Adipose tissue (tissue), 3 donors: ENCODE measurements around the gene TIGD1. TPM values are rescaled to one million over a fixed set of nuclear protein-coding genes. Genes with fewer than 3 reads are reported as not detected.
"Not testable (repeated sequence)": the region's sequence is repeated elsewhere in the genome, so short reads cannot be mapped to it uniquely, and the experiment has no call there.

Experiments used
- H3K27ac ChIP-seq: one replicate; pipeline ENCODE4 v1.5.1; 2013; ENCODE audit warnings: low read depth, low read length
- WGBS, 3 donors: extraction: QIAGEN DNeasy Blood & Tissue Kit; methylation state at CpG; one replicate each; pipeline ENCODE4 v1.1.7; 2013; 5-methylcytosine and 5-hydroxymethylcytosine counted together
- polyA plus RNA-seq, 3 donors: library from polyadenylated mRNA; stranded (reverse); fragments of 200-250 nt; gene quantifications; one replicate each; pipeline ENCODE4 v1.2.3, GENCODE V29; 2013
- donor health status: healthy with polysubstance abuse.
- donor health status: Bipolar disorder and iron deficiency.
- donor health status: healthy.

TIGD1 gene
- polyA plus RNA-seq, 3 donors, result 1.2 to 1.4 (median 1.3) TPM

DNA sequence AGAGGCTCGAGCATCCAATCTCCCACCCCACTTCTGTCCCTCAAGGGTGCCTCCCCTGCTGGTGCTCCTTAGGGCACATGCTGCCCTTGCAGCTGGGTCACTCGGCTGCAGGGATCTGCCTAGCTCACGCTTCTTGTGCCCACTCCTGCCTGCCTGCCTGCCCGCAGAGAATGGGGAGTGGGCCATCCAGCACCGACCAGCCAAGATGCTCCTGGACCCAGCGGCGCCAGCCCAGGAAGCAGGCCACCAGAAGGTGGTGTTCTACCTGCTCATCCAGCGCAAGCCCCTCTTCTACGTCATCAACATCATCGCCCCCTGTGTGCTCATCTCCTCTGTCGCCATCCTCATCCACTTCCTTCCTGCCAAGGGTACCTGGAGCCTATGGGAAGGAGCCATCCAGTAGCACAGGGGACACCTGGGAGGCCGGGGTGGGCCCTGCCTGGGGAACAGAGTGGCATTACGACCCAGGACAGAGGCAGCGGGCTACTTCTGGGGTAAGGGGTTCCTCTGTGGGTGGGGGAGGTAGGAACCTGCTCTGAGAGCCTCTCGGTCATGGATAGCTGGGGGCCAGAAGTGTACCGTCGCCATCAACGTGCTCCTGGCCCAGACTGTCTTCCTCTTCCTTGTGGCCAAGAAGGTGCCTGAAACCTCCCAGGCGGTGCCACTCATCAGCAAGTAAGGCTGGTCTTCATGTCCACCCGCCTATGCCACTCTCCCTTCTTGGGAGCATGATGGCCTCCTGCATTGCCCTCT is 7.5 kb downstream of the TIGD1 start:
- no peak overlapping the region for H3K27ac ChIP-seq
- 83 to 91% (median 87%) methylated on average over 19 to 20 of the region's 20 CpGs for WGBS, 3 donors

DNA sequence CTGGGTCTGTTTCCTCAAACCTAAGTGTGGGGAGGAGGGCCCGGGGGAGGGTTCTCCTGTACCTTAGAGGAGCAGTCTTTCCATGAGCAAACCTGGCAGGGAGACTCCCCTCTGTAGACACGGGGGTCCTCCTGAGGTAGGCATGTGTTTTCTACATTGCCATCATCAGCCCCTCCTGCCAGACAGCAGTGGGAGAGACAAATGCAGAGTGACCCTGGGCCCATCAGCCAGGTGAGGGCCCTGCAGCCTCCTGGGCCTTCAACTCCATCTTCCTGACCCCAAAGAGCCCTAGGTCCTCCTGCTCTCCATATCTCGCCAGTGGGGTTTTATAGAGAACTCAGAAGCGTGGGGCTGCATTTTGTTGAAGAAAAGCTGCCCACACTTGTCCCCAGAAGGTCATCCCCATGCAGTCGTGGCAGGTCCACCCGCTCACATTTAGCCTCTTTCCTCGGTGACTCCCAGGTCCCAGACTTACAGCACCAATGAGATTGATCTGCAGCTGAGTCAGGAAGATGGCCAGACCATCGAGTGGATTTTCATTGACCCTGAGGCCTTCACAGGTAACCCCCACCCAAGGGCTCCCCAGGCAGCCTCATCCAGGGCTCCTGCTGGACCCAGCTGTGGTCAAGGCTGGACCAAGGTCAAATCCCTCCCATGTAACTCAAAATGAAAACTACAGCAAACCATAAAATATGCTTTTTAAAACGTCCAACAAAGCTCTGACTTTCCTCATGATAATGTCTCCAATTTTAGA is 8.2 kb downstream of the TIGD1 start:
- WGBS, 3 donors, result 56 to 64% (median 59%) methylated on average over 9 of the region's 9 CpGs
- no peak overlapping the region for H3K27ac ChIP-seq

DNA sequence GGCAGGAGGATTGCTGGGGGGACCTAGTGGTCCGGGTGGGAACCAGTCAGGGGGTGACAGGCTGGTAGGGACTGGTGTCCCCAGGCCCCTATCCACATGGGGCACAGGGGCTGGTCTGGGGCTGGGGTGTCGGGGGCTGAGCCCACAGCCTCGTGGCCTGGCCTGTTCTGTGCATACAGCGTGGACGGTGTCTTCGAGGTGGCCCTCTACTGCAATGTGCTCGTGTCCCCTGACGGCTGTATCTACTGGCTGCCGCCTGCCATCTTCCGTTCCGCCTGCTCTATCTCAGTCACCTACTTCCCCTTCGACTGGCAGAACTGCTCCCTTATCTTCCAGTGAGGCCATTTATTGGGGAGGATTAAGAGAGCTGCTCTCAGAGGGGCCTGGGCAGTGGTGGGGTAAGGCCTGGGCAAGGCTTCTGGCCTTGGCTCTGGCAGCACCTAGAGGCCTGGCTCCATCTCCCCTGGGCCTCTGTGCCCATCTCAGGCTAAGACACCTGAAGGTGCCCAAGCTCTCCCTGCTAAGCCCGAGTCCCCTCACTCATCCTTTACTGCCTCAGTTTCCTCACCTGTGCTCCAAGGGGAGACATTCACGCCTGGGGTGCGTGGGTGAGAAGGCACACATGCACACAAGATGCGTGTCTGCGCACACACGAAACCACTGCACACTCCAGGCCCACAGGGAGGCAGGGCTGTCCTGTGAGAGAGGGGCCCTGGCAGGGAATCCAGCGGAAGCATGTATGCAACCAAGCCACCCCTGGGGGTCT is 9.0 kb downstream of the TIGD1 start:
- 56 to 63% (median 60%) methylated on average over 19 of the region's 19 CpGs for WGBS, 3 donors
- H3K27ac ChIP-seq, result no peak overlapping the region

DNA sequence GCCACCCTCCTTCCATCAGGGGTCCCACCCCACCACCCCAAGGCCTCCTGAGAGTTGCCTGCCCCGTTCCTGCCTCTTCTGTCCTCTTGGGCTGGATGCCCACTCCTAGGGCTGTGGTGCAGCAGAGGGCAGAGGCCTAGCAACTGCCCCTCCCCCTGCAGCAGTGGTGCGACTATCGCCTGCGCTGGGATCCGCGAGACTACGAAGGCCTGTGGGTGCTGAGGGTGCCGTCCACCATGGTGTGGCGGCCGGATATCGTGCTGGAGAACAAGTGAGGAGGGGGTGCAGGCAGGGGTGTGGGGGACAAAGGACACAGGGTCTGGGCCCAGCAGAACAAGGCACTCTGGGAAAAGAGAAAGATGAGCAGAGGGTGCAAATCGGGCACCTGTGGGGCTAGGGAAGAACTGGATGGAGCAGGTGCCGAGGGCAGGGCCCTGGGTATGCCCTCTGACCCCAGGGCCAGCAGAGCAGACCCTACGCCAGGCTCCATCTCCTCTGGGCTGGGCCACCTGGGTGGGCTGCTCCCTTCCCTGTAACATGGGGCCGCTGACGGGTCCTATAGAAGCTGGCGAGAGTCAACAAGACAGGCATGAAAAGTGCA is 9.8 kb downstream of the TIGD1 start:
- no peak overlapping the region for H3K27ac ChIP-seq
- 80 to 82% (median 80%) methylated on average over 17 of the region's 17 CpGs for WGBS, 3 donors

DNA sequence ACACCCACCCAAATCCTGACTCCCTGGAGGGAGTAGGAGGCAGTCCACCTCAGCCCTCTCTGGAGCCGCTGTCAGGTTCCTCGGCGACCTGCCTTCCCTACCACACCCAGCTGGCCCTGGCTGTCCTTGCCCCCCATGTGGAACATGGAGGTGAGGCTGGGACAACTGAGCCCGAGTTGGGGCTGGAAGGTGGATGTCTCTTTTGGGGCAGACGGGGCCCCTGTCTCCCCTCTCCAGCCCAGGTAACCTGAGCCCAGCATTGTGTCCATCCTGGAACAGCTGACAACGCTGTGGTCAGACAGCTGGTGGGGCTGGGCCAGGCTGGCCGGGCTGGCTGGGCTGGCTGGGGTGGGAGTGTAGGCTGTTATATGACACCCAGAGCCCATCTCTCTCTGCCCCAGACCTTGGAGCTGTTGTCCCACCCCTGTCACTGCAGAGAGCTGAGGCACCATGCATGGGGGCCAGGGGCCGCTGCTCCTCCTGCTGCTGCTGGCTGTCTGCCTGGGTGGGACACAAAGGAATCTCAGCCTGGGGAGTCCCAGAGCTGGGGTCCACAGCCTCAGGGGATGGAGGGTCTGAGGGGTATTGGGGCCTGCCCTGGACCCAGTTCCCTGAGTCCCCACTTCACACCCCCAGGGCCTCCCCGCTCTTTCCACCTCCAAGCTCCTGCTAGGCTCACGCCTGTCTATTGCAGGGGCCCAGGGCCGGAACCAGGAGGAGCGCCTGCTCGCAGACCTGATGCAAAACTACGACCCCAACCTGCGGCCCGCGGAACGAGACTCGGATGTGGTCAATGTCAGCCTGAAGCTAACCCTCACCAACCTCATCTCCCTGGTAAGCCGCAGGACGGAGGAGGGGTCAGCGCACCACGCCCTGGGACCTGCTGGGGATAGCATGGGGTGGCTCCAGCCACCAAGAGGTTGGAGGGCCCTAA is 10.8 kb downstream of the TIGD1 start, which contains the start of gene CHRNG:
Gene CHRNG (plus strand): TSS at position 395 of the 934 bp plus-strand sequence. CDS start 56 bp downstream, at position 451.
- 52 to 54% (median 52%) methylated on average over 23 of the region's 23 CpGs for WGBS, 3 donors

DNA sequence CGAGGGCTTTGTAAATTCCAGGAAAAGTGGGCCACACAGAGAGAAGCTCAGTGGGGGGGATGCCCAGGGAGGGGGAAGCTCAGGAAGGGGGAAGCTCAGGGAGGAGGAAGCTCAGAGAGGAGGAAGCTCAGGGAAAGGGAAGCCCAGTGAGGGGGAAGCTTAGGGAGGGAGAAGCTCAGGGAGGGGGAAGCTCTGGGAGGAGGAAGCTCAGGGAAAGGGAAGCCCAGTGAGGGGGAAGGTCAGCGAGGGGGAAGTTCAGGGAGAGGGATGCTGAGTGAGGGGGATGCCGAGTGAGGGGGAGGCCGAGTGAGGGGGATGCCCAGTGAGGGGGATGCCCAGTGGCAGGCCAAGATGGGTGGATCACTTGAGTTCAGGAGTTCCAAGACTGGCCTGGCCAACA is 11.7 kb downstream of the TIGD1 start:
- H3K27ac ChIP-seq, result no peak overlapping the region
- WGBS, 3 donors, result 12 to 48% (median 26%) methylated on average over 4 of the region's 4 CpGs

More for the DNA sequence above, 10.8 kb downstream of the TIGD1 start, which contains the start of gene CHRNG:
- no peak within 1 kb of the TSS for H3K27ac ChIP-seq

DNA sequence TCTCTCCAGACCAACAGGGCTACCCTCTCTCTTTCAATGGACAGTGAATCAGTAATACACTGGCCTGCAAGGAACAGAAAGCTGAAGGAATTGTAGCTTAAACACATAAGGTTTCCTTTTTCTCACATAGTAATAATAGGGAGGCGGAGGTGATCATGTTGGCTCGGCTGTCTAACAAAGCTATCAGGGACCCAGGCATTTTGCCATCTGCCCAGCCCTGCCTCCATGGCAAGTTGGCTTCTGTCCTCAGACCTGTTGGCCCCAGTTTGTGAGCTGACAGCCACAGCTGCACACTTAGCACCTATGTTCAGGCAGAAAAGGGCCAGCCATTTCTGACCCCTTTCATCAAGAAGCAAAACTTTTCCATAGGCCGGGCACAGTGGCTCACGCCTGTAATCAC is 12.9 kb downstream of the TIGD1 start:
- 45 to 92% (median 90%) methylated on average over 4 of the region's 4 CpGs for WGBS, 3 donors
- H3K27ac ChIP-seq, result no peak overlapping the region

DNA sequence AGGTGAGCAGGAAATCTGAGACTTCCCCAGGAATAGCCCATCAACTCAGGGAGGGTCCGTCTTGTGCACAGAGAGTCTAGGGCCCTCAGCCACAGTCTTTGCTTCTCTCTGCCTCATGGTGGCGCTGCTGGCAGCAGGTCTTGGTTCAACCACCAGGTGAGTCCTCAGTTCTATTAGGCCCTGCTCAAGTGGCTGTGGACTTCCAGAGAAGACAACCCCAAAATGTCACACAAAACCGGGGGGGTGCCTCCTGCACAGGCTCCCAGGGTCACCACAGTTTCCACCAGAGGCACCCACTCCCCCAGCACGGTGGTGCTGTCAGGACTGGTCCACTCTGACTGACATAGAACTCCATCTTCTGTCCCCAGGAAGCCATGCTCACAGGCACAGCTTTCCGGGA is 13.3 kb downstream of the TIGD1 start:
- 65 to 67% (median 66%) methylated on average over 5 of the region's 5 CpGs for WGBS, 3 donors
- no peak overlapping the region for H3K27ac ChIP-seq

DNA sequence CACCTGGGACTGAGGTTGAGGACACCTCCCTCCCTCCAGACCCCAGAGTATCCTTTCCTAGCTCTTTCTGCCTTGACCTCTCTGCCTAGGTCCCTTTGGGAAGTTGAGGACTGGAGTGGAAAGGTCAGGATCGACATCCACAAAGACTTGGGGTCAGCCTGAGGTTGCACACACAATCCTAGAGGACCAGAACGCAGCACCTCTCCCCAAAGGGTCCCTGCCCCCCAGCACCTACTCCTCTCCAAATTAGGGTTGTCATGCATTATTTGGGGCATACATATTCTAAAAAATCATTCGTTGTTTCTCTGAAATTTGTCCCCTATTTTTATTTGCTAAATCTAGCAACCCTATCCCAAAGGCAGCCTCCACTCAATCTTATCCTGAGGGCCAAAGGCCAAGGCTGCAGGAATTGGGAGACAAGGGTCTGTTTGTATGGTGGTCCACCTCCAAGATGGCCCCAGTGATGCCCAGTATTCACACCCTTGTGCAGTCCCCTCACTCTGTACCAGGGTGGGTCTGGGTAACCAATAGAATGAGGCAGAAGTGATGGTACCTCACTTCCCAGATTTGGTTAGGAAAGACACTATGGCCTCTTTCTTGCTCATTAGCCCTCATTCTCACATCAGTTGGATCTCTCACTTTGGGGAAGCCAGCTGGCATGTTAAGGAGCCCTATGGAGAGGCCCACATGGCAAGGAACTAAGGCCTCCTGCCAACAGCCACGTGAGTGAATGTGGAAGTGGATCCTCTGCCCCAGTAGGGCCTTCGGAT is 14.4 kb downstream of the TIGD1 start:
- H3K27ac ChIP-seq, result no peak overlapping the region
- 85 to 94% (median 89%) methylated on average over 5 of the region's 5 CpGs for WGBS, 3 donors

DNA sequence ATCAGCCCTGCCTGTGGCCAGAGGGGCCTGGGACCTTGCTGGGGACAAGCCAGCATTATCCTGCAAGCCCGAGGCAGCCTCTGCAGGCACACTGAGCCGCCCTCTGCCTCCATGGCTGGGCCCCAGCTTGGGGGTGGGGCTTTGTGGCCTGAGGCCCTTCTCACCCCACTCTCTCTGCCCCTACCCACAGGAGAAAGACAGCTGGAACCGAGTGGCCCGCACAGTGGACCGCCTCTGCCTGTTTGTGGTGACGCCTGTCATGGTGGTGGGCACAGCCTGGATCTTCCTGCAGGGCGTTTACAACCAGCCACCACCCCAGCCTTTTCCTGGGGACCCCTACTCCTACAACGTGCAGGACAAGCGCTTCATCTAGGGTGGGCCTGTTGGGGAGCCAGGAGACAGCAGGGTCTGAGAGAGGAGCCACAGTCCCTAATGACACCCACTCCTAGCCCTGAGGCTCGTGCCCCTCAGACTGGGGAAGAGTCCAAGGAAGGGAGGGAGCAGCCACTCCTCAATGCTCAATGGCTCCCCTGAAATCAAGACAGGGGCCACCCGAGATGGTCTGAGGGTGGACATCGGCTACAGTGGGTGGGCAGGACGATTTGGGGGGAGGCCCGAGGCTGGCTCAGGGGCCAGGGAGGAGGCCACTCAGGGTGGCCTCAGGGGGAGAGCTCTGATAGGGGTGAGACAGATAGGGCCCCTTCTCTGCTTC is 15.3 kb downstream of the TIGD1 start:
- H3K27ac ChIP-seq, result no peak overlapping the region
- WGBS, 3 donors, result 75 to 80% (median 75%) methylated on average over 14 of the region's 14 CpGs

DNA sequence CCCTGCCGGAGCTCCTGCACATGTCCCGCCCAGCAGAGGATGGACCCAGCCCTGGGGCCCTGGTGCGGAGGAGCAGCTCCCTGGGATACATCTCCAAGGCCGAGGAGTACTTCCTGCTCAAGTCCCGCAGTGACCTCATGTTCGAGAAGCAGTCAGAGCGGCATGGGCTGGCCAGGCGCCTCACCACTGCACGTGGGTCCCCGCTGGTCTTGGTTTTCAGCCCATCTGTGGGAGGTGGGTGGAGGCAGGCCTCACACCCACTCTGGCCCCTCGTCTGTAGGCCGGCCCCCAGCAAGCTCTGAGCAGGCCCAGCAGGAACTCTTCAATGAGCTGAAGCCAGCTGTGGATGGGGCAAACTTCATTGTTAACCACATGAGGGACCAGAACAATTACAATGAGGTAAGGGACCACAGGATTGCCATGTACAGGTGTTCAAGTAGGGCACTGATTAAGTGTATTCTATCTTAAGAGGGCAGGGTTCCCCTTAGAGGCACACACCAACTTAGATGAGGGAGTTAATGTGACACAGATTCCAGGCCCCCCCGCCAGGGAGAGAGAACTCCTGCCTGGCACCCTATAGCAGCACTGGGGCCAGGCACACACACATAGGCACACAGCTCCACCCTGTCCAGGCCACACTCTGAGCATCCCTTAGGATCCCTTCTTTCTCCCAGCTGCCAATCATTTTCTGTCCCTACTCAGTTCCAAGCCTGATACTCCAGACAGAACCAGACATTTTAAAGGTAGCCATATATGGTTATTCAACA is 16.2 kb downstream of the TIGD1 start:
- no peak overlapping the region for H3K27ac ChIP-seq
- 58 to 80% (median 71%) methylated on average over 13 of the region's 13 CpGs for WGBS, 3 donors

DNA sequence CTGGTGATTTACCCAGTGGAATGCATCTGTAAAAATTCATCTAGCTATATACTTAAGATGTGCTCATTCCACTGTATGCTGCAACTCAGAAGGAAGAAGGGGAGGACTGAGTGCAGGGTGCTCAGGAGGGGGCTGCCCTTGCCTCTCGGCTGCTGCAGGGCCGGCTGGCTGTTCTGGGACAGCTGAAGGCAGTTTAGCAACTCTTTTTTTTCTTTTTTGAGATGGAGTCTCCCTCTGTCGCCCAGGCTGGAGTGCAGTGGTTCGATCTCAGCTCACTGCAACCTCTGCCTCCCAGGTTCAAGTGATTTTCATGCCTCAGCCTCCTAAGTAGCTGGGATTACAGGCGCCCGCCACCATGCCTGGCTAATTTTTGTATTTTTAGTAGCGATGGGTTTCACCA is 17.5 kb downstream of the TIGD1 start:
- H3K27ac ChIP-seq, result not testable (repeated sequence)
- 84 to 94% (median 90%) methylated on average over 7 of the region's 7 CpGs for WGBS, 3 donors

DNA sequence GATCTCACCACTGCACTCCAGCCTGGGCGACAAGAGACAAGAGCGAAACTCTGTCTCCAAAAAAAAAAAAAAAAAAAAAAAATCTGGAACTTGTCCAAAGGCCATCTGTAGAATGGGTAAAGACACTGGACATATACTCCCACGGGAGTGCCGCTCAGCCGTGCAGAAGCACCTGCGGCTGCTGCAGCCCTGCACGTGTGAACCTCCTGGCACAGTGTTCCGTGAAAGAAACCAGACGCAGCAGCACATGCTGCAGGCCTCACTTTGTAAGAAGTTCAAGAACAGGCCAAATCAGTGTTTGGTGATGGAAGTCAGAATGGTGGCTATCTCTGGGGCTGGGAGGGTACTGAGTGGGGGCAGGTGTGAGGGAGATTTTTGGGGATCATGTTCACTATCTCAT is 17.9 kb downstream of the TIGD1 start:
- no peak overlapping the region for H3K27ac ChIP-seq
- whole genome bisulfite sequencing, 3 donors, result 41 to 63% (median 61%) methylated on average over 8 to 9 of the region's 9 CpGs

DNA sequence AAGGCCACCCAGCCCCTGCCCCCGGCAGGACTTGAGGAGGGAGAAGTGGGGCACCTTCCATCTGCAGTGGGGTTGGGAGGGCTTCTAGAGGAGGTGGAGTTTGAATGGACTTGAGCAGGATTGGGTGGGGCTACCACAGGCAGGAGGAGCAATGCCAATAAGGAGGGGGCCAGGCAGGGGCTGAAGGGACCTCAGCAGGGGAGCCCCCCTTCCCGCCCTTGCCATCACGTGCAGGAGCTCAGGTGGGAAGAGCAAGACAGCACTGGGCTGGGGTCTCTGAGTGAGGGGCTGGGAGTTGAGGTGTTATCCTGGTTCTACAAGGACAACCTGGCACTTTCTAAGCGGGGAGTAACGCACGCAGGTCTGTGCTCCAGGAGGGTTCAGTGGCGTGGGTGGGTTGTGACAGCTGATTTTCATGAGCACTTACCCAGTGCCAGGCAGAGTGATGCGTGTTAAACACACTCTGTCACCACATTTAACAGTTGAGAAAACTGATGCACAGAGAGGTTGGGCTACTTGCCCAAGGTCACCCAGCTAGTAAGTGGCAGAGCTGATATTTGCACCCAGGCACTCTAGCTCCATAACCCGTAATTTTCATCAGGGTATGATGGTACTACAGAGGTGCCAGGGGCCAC is 19.6 kb downstream of the TIGD1 start:
- 51 to 81% (median 79%) methylated on average over 9 of the region's 9 CpGs for WGBS, 3 donors
- H3K27ac ChIP-seq, result no peak overlapping the region

DNA sequence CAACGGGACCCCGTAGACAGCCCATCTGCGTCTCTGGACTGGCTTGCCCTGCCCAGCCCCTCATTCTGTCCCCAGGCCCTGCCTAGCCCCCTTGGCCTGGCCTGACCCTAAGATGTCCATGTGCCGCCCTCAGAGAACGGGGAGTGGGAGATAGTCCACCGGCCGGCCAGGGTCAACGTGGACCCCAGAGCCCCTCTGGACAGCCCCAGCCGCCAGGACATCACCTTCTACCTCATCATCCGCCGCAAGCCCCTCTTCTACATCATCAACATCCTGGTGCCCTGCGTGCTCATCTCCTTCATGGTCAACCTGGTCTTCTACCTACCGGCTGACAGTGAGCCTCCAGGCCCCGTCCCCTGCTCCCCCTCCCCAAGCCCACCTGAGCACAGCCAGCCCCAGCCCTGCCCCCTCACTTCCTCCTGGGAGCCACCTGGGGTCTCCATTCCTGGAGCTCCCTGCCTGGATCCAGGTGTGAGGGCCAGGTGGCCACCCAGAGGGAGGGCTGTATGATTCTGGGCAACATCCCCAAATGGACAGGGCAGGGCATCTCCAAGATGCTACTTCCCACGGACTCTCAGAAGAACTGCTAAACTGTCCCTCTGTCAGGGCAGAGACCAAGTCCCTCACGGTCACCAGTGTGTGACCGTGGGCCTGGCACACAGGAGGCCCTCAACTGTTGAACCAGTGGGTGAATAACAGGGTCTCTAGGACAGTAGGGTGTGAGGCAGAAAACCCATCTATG is 20.4 kb downstream of the TIGD1 start:
- 81 to 89% (median 88%) methylated on average over 15 to 17 of the region's 17 CpGs for WGBS, 3 donors
- no peak overlapping the region for H3K27ac ChIP-seq
